Heart right ventricle (tissue), 16 donors: ENCODE data around the gene KLHDC8B. TPM values are rescaled to one million over a fixed set of nuclear protein-coding genes. Genes with fewer than 3 reads are reported as not detected.

Experiments
- ATAC-seq, 8 donors: fragments of 200-7000 bp; cut with Tn5 transposase; one replicate each; pipeline ENCODE4 v1.9.1; 2020; ENCODE audit warnings: mild to moderate bottlenecking in 8 of 8, moderate library complexity in 8 of 8, moderate number of reproducible peaks in 1 of 8
- DNase-seq, 2 donors: peaks; one replicate each; pipeline ENCODE4 v3.0.0-alpha.2; 2020
- H3K27ac ChIP-seq, 10 donors: fragments of 200-600 bp; sonication (generic) in 2 of 10; one replicate each; pipeline versions ENCODE4 v1.5.0 to v1.8.0; 2020 to 2022; ENCODE audit warnings: mild to moderate bottlenecking in 3 of 10
- H3K27me3 ChIP-seq, 7 donors: fragments of 200-600 bp; one replicate each; pipeline ENCODE4 v1.8.0; 2021 to 2022; ENCODE audit warnings: mild to moderate bottlenecking in 2 of 7
- H3K36me3 ChIP-seq, 9 donors: fragments of 200-600 bp; sonication (generic) in 1 of 9; one replicate each; pipeline versions ENCODE4 v1.5.0 to v1.8.0; 2020 to 2022; ENCODE audit warnings: mild to moderate bottlenecking in 2 of 9
- H3K4me1 ChIP-seq, 9 donors: fragments of 200-600 bp; sonication (generic) in 1 of 9; one replicate each; pipeline versions ENCODE4 v1.5.0 to v1.8.0; 2020 to 2022; ENCODE audit warnings: mild to moderate bottlenecking in 4 of 9
- H3K4me3 ChIP-seq, 10 donors: fragments of 200-600 bp; sonication (generic) in 2 of 10; one replicate each; pipeline versions ENCODE4 v1.5.0 to v1.8.0; 2020 to 2022; ENCODE audit warnings: mild to moderate bottlenecking in 7 of 10, moderate library complexity in 2 of 10
- H3K9me3 ChIP-seq, 11 donors: fragments of 200-600 bp in 10 of 11; sonication (generic) in 2 of 11; one replicate each; pipeline versions ENCODE4 v1.5.0 to v1.8.0; 2013 to 2022; ENCODE audit warnings: mild to moderate bottlenecking in 2 of 11, control low read depth in 1 of 11, moderate library complexity in 1 of 11
- WGBS, 2 donors: extraction: QIAGEN DNeasy Blood & Tissue Kit; methylation state at CpG; one replicate each; pipeline ENCODE4 v1.1.7; 2013; ENCODE audit warnings: inconsistent platforms in 1 of 2; 5-methylcytosine and 5-hydroxymethylcytosine counted together
- intact Hi-C, 10 donors: fragments of 100-400 bp; cut with DNase I; formaldehyde crosslinking; loops; one replicate each; pipeline versions ENCODE4 v1.11.1 to v1.14.2; 2022
- long read RNA-seq, 3 donors: library from polyadenylated mRNA; unstranded; transcript quantifications; one replicate each; pipeline ENCODE4 v2.0.0, GENCODE V29; 2020 to 2021
- polyA plus RNA-seq, 2 donors: library from polyadenylated mRNA; stranded (reverse); fragments of 200-250 nt; gene quantifications; one replicate each; pipeline ENCODE4 v1.2.3, GENCODE V29; 2013
- total RNA-seq, 10 donors: library from RNA; stranded (reverse); fragmentation: NEBNext Ultra II Directional in 3 of 10; extraction: Animal tissue kit (Norgen Biotek cat#: 25700) in 3 of 10; gene quantifications; one replicate each; pipeline versions ENCODE4 v1.2.1 to v1.2.4, GENCODE V29; 2021 to 2023
- TF ChIP-seq, protein P1 (sequence below), 9 donors: fragments of 200-600 bp; sonication (generic) in 2 of 9; IDR thresholded peaks; one replicate each; pipeline versions ENCODE4 v1.5.0 to v1.8.0; 2021 to 2022; ENCODE audit warnings: antibody characterized with exemption in 9 of 9, mild to moderate bottlenecking in 5 of 9, moderate library complexity in 1 of 9
- donor health status: Arrhythmogenic right ventricular cardiomyopathy.
- donor health status: ischemic (EF 13 %, LVEDD 7.1; RV severe dilation, severe dysfunction).
- donor health status: healthy with polysubstance abuse.
- donor health status: DM: no; HTN: yes; CAD: no.
- donor health status: DM: no; HTN: no; CAD: no.
- donor health status: ischemic (EF 25% LVEDD 6.9; RV normal size, moderate dysfunction).
- donor health status: ischemic (EF 25% LVEDD 5.7; RV mildly dilated, moderate dysfunction).
- donor health status: healthy.
- donor health status: DM: yes; HTN: yes; CAD: no.
- donor health status: Ischemic cardiomyopathy.
- donor health status: ischemic (EF 35%, LVEDD 5.7; RV mildly dilated, moderate dysfunction).
- donor health status: nonischemic (EF 11% LVEDD 7.7; RV severe dilation, severe dysfunction).
- donor health status: DM: yes; HTN: yes; CAD: no.
- donor health status: PGD.
- donor health status: ischemic (EF 29% LVEDD 5.4; RV normal size, mild dysfunction).
- donor health status: nonischemic (EF 23%, LVEDD 6.1; RV moderate dilation, normal function).

Gene KLHDC8B
- total RNA-seq (100 to 1,000 TPM in 9 of 10 donors, 10 to 100 TPM in 1; 87.9 to 190 (median 118) TPM), polyA plus RNA-seq (100 to 1,000 TPM in 1 of 2 donors, 10 to 100 TPM in 1; 56.2 to 121 TPM)
- long read RNA-seq, donor 1, transcript KLHDC8B-201 (6 exons, 1,959 nt): major isoform, 65 of 133 reads
- long read RNA-seq, donor 1, partial matches to known transcripts: 53 of 133 reads
- long read RNA-seq, donor 1, other reads (novel, unspliced or antisense): 14 of 133 reads
- long read RNA-seq, donor 2, transcript KLHDC8B-201 (6 exons, 1,959 nt): major isoform, 113 of 212 reads
- long read RNA-seq, donor 2, partial matches to known transcripts: 57 of 212 reads
- long read RNA-seq, donor 2, other reads (novel, unspliced or antisense): 42 of 212 reads
- long read RNA-seq, donor 3, transcript KLHDC8B-201 (6 exons, 1,959 nt): major isoform, 171 of 234 reads
- long read RNA-seq, donor 3, partial matches to known transcripts: 34 of 234 reads
- long read RNA-seq, donor 3, other reads (novel, unspliced or antisense): 29 of 234 reads

DNA sequence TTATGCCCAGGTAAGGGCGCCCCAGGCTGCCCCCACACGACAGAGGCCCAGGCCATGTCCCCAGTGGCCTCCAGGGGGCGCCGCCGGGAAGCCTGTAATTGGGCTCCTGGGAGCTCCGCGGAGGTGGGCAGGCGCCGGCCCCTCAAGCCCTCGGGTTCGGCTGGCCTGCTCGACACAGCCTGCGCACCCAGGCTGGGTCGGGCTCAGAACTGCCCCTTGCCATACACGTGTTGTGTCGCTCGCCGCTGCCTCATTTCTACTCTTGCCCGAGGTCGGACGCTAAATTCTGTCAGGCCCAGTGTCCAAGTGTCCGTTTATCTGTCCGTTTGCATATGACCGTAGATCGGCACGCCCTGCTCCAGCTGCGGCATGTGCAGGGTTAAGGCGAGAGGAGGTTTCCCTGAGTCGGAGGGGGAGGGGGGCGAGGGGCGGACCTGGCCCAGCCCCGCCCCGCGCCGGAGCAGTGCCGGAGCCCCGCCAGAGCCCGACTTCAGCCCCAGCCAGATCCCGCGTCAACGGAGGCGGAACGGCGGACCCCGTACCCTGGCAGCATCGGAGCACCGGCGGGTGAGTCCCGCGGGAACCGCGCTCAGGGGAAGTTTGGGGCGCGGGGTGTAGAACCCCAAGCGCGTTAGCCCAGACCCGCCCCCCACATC lies at the start of gene KLHDC8B:
KLHDC8B (plus strand) TSS at position 480 of the 656 bp plus-strand sequence. CDS start 1,172 bp downstream, outside the sequence.
- Histone ChIP-seq H3K4me1 (peaks cover 22 to 63% (median 55%) of the 10 kb centered on the region in 9 donors), H3K4me3 (peak within 1 kb of the TSS; percentile 42 to 100 (median 84)), H3K9me3 (no peaks in the 10 kb centered on the region), H3K36me3 (peaks cover 0 to 24% (median 17%) of the 10 kb centered on the region in 9 donors), H3K27ac (peak within 1 kb of the TSS; percentile 81 to 100 (median 94)), H3K27me3 (no peaks in the 10 kb centered on the region)
- peak; percentile 86 to 93 (median 91) for ATAC-seq
- intact Hi-C loops: loop anchor here (1.0 to 10.0 kb wide), 14 partner anchors 39 to 278 kb away; partner anchors contain the start of genes C3orf62 (in 8 of the 10), USP4 (in 3 of the 10), LAMB2 (in 1 of the 10) and QRICH1 (in 1 of the 10)
- WGBS, 2 donors: 1% methylated on average over 57 of the region's 57 CpGs
- TF ChIP-seq, protein P1, sequence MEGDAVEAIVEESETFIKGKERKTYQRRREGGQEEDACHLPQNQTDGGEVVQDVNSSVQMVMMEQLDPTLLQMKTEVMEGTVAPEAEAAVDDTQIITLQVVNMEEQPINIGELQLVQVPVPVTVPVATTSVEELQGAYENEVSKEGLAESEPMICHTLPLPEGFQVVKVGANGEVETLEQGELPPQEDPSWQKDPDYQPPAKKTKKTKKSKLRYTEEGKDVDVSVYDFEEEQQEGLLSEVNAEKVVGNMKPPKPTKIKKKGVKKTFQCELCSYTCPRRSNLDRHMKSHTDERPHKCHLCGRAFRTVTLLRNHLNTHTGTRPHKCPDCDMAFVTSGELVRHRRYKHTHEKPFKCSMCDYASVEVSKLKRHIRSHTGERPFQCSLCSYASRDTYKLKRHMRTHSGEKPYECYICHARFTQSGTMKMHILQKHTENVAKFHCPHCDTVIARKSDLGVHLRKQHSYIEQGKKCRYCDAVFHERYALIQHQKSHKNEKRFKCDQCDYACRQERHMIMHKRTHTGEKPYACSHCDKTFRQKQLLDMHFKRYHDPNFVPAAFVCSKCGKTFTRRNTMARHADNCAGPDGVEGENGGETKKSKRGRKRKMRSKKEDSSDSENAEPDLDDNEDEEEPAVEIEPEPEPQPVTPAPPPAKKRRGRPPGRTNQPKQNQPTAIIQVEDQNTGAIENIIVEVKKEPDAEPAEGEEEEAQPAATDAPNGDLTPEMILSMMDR (IDR thresholded peaks at IDR 0.05): peak; percentile 90 to 98 (median 97)
- peak; percentile 91 for DNase-seq

DNA sequence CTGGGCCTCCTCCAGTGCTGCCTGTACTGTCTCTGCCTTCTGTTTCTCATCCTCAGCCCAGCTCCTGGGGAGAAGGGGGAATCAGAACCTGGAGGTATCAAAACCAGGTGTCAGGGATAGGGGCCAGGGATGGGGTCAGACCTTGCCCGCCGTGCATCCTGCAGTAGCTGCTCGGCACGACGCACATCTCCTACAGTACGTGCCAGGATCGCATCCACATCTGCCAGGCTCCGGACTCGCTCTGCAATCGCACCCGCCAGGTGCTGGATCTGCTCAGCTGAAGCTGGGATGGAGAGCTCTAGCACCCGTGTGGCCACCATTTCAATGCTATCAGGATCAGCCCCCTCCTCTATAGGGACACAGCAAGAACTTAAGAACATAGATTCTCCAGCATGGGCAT lies 49.4 kb upstream of the KLHDC8B start:
- Histone ChIP-seq H3K4me1 (peaks cover 13 to 29% (median 22%) of the 10 kb centered on the region in 9 donors), H3K9me3 (no peaks in the 10 kb centered on the region), H3K36me3 (peaks cover 4 to 84% (median 75%) of the 10 kb centered on the region in 9 donors), H3K27me3 (no peaks in the 10 kb centered on the region), H3K4me3 (no peak overlapping the region), H3K27ac (peak overlapping the region in 1 of 10 donors; percentile 100)
- WGBS, 2 donors: 92 to 94% methylated on average over 12 of the region's 12 CpGs
- TF ChIP-seq, protein P1 (IDR thresholded peaks at IDR 0.05): no peak
- ATAC-seq (no peak), DNase-seq (no peak)
- intact Hi-C loops: no loop called here

DNA sequence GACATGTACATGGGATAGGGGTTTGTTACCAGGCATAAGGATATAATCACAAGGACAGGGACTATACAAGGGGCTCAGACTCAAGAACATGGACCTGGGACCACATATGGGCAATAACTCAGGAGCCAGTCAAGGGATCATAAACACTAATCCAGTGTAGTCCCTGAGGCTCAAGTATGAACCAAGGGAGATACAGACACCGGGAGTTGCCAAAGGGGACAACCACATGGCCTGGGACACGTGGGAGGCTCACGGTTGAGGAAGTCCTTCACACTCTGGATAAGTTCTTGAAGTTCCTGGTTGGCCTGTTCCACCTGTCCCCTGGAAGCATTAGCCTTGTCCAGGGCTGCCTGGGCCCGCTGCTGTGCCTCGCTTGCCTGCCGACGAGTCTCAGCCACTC lies 48.9 kb upstream of the KLHDC8B start:
- no peak for DNase-seq
- Histone ChIP-seq H3K4me1 (peaks cover 13 to 27% (median 22%) of the 10 kb centered on the region in 9 donors), H3K36me3 (peaks cover 4 to 84% (median 72%) of the 10 kb centered on the region in 9 donors), H3K9me3 (no peaks in the 10 kb centered on the region), H3K27me3 (no peaks in the 10 kb centered on the region), H3K27ac (no peak overlapping the region), H3K4me3 (no peak overlapping the region)
- TF ChIP-seq, protein P1 (IDR thresholded peaks at IDR 0.05): no peak
- intact Hi-C loops: no loop called here
- 82 to 83% methylated on average over 7 of the region's 7 CpGs for WGBS, 2 donors
- no peak for ATAC-seq

DNA sequence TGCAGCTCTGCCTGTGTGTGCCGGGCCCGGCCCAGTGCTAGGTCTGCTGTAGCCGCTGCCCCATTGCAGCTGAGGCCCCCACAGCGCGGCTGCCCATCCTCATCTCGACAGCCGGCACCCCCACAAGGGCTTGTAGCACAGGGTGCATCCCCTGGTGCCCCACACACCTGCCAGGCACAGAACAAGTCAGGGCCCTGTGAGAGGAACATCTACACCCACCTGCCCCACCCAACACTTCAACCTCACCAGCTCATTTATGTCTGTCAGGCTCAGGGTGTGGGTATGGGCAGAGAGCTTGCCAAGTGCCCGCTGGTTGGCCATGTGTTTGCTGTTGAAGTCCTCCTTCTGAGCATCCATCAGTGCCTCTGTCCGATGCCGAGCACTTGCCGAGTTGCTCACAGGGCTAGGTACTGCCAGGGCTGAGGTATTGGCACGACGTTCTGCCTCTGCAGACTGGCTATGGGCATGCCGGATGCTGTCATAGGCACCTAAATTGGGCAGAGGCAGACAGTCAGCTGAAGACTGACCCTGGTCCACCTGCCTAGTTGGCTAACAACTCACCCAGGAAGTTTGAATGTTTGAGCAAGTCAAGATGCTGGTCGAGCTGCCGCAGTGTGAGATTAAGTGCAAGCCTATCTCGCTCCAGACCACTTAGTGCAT lies 48.4 kb upstream of the KLHDC8B start:
- H3K4me1 ChIP-seq: peaks cover 13 to 24% (median 21%) of the 10 kb centered on the region in 9 donors
- H3K4me3 ChIP-seq: no peak overlapping the region
- WGBS, 2 donors: 91 to 93% methylated on average over 17 of the region's 17 CpGs
- TF ChIP-seq, protein P1 (IDR thresholded peaks at IDR 0.05): no peak
- no peak overlapping the region for H3K27ac ChIP-seq
- no peaks in the 10 kb centered on the region for H3K27me3 ChIP-seq
- H3K9me3 ChIP-seq: no peaks in the 10 kb centered on the region
- intact Hi-C loops: no loop called here
- ATAC-seq: no peak
- peaks cover 4 to 84% (median 68%) of the 10 kb centered on the region in 9 donors for H3K36me3 ChIP-seq
- no peak for DNase-seq
